Stimulated activated CD4-positive, alpha-beta T cell treated with anti-CD3 and anti-CD28 coated beads, TNF-alpha, amount 100 ng/mL, for 1 hour (primary cell): ENCODE measurements around the gene CCL25.
"Not testable (repeated sequence)": the region's sequence is repeated elsewhere in the genome, so short reads cannot be mapped to it uniquely, and the experiment has no call there.

Experiments used
- DNase-seq, 3 donors: peaks; one replicate each; pipeline ENCODE4 v3.0.0-alpha.2; 2020; ENCODE audit warnings: low read depth in 3 of 3, low spot score in 1 of 3

CCL25 gene

DNA sequence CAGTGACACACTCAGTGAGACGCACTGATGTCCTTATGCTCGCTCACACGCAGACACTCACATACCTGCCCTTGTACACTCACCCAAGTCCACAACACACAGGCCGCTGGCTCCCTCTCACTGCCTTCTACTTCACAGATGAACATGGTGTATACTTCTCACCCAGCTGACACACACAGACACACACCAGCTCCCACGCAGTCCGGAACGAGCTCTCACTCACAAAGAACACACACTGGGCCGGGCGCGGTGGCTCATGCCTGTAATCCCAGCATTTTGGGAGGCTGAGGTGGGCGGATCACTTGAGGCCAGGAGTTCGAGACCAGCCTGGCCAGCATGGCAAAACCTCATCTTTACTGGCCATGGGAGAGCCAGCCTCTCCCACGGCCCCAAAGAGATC, 31.6 kb downstream of the CCL25 start:
- no peak for DNase-seq

DNA sequence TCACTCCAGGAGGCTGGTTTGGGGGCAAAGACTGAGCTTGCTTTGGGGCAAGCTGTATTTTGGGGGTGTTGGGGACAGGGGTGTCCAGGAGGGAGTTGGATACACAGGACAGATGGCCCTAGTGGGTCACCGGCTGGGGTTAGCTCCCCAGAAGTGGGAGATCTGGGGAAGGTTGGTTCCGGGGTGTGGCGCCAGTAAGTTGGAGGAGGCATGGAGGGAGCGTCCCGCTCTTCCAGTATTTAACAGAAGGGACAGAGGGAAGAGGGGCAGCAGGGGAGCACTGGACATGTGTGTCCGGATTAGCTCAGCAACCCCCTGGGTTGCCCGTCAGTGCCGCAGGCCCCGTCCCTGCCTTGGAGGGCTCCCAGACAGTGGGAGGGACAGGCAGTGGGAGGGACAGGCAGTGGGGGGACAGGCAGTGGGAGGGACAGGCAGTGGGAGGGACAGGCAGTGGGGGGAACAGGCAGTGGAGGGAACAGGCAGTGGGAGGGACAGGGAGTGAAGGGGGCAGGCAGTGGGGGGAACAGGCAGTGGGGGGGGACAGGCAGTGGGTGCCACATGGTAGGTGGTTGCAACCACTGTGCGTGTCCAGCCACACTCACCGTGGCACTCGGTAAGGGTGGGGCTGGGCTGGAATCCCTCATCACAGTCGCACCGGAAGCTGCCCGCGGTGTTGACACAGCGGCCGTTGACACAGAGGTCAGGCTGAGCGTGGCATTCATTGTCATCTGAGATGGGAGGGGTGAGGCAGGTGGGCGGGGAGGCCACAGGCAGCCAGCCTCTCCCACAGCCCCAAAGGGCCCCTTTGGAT, 33.2 kb downstream of the CCL25 start:
- DNase-seq, result no peak

DNA sequence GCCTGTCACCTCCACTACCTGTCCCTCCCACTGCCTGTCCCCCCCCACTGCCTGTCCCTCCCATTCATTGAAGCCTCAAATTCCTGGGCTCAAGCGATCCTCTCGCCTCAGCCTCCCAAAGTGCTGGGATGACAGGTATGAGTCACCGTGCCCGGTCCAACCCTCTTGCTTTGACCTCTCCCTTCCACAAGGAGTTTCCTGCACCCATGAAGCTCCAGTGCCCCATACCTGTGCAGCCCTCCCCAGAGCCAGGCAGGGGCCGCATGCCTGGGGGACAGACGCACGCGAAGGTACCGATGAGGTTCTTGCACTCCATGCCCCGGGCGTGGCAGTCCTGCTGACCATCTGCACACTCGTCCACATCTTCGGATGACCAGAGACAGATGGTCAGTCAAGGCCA, 34.3 kb downstream of the CCL25 start:
- no peak for DNase-seq

DNA sequence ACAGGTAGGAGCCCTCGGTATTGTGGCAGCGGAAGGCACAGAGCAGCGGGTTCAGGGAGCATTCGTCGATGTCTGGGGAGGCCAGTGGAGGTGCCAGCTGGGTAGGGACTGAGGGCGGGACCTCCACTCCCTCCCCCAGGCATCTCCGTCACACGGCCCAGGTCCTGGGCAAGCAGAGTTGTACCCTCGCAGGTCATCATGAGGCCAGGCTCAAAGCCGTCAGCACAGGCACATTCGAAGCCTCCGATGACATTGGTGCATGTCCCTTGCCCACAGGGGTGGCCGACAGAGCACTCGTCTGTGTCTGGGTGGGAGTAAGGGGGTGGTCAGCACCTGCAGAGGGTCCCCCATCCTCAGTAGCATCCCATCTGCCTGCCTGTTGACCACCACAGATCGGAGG, 35.3 kb downstream of the CCL25 start:
- no peak for DNase-seq

DNA sequence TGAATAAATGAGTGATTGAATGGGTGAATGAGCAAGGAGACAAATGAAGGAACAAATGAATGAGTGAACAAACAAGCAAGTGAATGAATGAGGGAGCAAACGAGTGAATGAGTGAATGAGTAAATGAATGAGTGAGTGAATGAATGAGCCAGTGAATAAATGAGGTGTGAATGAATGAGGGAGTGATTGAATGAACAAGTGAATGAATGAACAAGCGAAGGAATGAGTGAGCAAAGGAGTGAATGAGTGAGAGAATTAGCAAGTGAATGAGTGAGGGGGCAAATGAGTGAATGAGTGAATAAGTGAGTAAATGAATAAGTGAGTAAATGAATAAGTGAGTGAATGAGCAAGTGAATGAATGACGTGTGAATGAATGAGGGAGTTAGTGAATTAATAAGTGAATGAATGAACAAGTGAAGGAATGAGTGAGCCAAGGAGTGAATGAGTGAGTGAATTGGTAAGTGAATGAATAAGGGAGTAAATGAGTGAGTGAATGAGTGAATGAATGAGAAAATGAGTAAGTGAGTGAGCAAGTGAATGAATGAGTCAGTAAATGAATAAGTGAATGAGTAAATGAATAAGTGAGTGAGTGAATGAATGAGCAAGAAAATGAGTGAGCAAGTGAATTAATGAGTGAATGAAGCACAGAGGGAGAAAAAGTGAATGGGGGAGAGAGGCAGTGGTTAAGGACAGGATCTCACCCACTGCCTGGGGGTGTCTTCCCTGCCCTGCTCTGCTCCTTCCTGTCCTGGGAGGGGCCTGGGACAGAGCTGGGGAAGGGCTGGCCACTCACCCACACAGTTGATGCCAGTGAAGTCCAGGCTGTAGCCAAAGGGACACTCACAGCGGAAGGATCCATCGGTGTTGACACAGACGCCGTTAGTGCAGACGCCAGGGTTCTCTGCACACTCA, 36.4 kb downstream of the CCL25 start:
- no peak for DNase-seq

DNA sequence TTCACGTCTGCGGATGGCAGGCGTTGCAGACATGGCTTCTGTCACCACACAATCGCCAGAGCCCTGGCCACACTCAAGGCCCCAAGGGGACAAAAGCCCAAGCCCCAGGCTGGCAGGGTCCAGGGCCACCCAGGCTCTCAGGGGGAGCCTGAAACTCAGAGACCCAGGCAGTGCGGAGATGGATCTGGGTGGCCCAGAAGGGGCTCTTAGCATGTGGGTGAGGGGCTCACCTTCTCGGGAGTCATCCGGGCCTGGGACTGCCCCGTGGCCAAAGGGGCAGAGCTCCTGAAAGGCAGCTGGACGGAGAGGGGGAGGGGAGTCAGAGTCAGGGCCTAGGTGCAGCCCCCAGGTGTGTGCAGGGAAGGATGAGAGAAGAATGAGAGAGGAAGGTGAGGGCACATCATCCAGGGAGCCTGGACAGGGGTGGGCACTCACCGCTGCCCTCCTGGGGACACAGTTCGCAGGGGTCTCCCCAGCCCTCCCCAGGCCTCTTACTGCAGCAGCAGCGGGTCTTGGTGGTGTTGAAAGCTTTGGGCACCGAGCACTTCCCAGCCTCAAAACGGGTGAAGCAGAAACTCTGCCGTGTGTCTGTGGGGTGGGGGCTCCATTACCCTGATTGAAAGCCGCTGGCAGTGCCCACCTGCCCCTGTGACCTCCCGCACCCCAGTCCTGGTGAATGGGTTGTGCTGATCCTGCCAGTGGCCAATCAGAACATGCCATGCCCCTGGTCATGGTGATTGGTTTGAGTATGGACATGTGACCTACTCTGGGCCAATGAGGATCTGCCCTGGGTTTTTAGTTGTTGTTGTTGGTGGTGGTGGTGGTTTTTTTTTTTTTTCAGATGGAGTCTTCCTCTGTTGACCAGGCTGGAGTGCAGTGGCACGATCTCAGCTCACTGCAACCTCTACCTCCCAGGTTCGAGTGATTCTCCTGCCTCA, 37.4 kb downstream of the CCL25 start:
- no peak for DNase-seq

DNA sequence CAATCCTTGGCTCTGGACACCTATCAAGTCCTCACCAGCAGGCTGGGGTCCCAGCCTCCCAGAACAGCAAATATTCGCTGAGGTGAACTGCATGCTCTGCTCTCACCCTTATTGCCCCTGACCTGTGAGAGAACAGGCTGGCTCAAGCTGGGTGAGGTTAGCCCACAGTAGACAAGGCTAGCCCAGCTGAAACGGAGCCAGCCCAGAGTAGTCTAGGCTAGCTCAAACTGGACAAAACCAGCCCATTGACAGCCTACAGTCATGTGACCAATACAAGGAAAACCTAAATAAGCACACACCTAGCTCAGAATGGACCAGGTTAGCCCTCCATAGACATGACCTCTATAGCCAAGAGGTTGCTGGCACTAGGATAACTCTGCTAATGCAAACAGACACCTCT, 38.4 kb downstream of the CCL25 start:
- DNase-seq, result no peak

DNA sequence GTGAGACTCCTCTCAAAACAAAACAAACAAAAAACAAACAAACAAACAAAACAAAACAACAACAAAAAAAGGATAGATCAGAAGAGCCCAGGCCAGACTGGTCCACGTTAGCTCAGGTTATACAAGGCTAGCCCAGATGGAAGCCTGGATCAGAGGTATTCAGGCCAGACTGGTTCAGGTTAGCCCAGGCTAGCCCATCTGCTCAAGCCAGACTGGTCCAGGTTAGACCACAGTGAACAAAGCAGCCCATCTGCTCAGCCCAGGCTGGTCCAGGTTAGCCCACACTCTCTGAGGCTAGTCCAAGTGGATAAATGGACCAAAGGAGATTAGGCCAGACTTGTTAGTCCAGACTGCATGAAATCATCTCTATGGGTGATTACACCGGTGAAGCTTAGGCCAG, 41.2 kb downstream of the CCL25 start:
- DNase-seq, result no peak

DNA sequence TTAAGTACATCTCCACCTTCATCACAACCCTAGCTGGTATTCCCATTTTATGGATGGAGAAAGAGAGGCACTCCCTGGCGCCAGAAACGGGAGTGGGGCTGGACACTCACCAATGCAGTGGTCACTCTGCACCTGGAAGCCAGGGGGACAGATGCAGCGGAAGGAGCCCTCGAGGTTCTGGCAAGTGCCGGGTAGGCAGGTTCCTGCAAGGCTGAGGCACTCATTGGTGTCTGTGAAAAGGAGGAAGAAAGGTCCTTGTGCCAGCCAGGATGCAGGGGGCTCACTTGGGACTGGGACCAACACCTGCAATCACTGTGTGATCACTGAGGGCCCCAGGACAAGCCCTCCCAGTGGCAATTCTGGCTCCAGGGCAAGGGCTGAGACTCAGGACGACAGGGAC, 41.8 kb downstream of the CCL25 start:
- DNase-seq, result no peak

DNA sequence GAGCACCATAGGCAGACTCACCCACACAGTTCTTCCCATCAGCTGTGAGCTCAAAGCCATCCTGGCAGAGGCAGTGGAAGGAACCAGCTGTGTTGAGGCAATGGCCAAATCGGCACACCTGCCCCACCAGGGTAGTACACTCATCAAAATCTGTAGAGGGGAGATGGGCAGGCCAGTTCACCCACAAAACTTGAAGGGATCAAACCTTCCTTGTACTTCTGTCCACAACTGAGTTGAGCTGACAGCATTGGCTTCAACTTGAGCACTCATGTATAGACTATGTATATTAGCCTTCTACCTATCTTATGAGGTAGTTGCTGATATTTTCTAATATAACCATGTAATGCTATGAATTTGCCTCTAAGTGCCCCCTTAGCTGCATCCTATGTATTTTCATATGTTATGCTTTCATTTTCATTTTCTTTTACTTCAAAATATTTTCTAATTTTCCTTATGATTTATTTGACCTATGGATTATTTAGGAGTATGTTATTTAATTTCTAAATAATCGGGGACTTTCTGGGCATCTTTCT, 42.9 kb downstream of the CCL25 start:
- DNase-seq, result no peak

DNA sequence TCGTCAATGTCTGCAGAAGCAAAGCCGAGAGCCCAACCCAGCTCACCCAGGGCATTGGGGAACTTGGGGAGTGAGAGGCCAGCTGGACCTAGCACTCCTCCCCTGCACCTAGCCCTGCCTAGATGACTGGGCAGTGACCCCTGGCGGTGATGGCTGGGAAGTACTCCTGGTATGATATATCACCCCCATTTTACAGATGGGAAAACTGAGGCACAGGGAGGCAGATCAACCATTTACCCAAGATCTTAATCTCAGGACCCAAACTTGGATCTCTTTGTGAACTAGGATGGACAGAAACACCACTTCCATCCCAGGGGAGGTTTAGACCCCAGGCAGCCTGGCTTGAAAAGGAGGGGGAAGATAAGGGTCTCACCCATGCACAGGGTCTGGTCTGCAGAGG, 43.5 kb downstream of the CCL25 start:
- DNase-seq, result no peak

DNA sequence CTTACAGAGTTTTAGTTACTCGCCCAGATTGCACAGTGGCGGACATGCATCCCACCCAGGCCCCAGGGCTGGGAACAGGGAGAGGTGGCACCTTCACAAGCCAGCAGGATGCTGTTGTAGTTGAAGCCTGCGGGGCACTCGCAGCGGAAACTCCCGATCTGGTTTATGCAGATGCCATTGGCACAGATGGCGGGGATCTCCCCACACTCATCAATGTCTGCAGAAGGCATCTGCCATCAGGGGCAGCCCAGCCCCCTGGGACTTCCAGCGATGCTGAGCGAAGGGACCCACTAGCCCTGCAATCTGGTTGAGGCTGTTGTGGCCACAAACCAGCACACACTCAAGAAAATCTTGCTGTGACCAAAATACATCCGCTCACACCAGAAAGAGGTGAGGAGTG, 44.6 kb downstream of the CCL25 start:
- DNase-seq, result no peak

DNA sequence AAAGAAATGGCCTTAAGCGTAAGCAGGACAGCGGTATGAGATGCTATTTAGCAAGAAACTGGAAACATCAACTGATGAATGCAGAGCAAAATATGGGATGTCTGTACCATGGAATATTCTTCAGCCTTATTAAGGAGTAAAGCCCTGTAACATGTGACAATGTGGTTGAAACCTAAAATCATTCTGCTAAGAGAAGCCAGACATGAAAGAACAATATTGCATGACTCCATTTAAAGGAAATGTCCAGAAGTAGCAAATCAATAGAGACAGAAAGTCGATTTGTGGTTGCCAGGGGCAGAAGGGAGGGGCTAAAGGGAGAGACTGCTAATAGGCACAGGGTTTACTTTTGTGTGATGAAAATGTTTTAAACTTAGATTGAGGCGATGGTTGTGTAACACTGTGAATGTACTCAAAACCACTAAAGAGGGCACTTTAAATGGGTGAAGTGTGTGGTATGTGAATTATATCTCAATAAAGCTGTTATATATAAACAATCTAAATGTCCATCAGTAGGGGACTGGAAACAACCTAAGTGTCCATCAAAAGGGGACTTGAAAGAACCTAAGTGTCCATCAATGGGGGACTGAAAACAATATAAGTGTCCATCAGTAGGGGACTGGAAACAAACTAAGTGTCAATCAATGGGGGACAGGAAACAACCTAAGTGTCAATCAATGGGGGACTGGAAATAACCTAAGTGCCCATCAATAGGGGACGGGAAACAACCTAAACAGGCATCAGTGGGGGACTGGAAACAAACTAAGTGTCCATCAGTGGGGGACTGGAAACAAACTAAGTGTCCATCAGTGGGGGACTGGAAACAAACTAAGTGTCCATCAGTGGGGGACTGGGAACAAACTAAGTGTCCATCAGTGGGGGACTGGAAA, 45.4 kb downstream of the CCL25 start:
- no peak for DNase-seq

DNA sequence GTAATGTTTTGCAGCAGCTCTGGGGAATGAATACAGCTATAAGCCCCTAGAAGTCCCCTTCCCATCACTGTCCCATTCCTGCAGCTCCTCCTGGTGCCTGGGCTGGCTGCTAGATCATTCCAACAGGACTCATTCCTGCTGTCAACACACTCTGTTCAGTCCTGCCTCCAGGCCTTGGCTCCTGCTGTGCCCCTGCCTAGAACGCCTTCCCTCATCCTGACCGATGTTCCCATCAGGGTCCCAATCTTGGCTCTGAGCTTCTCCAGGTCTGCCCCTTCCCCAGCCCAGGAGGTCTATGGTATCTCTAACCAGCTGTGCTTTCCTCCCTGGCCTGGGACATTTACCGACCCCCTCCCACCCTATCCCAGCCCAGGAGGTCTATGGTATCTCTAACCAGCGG, 48.8 kb downstream of the CCL25 start:
- DNase-seq, result no peak

DNA sequence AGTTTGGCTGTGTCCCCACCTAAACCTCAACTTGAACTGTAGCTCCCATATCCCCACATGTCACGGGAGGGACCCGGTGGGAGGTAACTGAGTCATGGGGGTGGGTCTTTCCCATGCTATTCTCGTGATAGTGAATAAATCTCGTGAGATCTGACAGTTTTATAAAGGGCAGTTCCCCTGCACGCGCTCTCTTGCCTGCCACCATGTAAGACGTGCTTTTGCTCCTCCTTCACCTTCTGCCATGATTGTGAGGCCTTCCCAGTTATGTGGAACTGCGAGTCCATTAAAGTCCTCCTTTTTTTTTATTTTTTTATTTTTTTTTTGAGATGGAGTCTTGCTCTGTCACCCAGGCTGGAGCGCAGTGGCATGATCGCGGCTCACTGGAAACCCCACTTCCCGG, 49.4 kb downstream of the CCL25 start:
- not testable (repeated sequence) for DNase-seq

DNA sequence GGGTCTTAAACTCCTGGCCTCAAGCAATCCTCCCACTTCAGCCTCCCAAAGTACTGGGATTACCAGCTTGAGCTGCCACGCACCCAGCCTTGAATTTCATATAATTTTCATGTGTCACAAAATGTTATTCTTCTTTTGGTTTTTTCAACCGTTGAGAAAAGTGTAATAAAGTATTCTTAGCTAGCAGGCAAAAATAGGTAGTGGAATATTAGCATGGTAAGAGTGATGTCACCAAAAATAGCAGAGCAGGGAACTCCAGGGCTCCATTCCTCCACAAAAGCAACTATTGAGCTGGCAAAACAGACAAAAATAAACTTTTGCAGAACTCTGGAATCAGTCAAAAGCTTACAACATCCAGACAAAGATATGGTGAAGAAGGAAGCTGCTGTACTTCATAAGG, 52.9 kb downstream of the CCL25 start:
- no peak for DNase-seq

DNA sequence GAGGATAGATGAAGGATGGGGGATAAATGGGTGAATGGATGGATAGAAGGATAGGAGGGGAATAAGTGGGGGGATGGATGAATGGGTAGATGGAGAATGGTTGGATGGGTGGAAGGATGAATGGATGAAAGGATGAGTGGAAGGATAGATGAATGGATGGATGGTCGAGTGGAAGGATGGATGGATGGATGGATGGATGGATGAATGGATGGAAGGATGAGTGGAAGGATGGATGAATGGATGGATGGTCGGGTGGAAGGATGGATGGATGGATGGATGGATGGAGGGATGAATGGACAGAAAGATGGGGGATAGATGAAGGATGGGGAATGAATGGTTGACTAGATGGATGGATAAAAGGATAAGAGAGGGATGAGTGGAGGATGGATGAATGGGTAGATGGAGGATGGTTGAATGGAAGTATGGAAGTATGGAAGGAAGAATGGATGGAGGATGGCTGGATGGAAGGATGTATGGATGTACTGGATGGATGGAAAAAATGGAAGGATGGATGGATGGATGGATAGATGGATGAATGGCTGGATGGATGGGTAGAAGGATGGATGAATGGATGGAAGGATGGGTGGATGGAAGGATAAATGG, 54.8 kb downstream of the CCL25 start:
- DNase-seq, result no peak

DNA sequence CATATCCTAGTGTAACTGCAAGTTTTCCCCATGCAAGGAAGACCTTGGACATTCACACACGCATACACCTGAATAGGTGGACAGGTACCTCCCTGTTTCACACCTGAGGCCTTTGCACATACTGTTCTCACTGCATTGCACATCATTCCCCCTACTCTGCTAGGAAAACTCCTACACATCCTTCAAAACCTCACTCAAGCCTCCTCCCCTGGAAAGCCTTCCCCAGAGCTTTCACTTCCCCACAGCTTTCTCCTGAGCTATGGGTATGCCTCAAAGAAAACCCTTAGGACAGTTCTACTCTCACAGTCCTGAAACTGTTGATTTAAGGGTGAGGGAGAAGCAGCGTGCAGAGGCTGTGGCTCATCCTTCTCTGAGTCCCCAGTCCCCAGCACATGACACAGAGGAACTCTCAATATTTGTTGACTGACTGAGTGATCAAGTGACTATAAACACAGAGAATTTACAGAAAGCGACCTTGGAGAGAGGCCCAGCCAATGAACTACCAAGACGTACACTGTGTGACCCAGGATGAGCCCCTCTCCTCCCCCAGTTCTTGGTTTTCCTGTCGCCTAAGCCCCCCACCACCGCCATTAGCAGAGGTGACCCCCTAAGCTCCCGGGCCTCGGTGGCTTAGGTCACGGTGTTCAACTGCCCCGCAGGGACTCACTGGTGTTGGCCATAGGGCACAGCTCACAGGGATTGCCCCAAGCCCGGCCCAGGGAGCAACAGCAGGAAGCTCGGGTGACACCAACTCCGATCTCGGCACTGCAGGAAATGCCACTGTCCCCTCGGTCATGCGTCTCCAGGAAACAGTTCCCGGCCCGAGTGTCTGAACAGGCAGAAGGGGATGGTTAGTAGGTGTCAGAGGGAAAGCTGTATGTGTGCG, 56.2 kb downstream of the CCL25 start:
- no peak for DNase-seq

DNA sequence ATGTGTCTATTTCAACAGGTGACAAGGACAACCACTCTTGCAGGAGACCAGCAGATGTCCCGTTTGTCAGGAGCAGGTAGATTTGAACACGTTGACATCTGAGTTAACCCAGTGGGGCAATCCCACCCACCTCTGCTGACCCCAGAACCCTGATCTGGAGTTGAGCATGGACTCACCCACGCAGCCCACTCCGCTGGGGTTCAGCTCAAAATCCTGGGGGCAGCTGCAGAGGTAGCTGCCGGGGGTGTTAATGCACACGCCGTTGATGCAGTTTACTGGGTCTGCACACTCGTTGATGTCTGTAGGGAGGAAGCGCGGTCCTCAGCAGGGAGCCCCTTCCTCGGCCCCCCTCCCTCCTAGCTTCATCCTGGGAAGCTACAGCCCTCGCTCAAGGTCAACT, 56.9 kb downstream of the CCL25 start:
- DNase-seq, result no peak
